T-helper 9 cell (primary cell): Measurements from ENCODE around the gene ROBO1.
"Not testable (repeated sequence)": the region's sequence is repeated elsewhere in the genome, so short reads cannot be mapped to it uniquely, and the experiment has no call there.

ENCODE experiments used
- DNase-seq: peaks from one replicate; pipeline ENCODE4 v3.0.0-alpha.2; 2020

The ROBO1 gene

GRCh38 chr3:78765671-78766485 is 1001.9 kb downstream of the ROBO1 start:
- DNase-seq = no peak

GRCh38 chr3:78764634-78765033 is 1003.2 kb downstream of the ROBO1 start:
- no peak for DNase-seq

- no peak for DNase-seq
Measured at GRCh38 chr3:78762121-78762520, 1005.7 kb downstream of the ROBO1 start.

GRCh38 chr3:78761126-78761525 is 1006.7 kb downstream of the ROBO1 start:
- no peak for DNase-seq

GRCh38 chr3:78757731-78758130 is 1010.1 kb downstream of the ROBO1 start:
- DNase-seq = no peak

GRCh38 chr3:78754066-78754743 is 1013.6 kb downstream of the ROBO1 start:
- DNase-seq = no peak

GRCh38 chr3:78751266-78751665 is 1016.5 kb downstream of the ROBO1 start:
- no peak for DNase-seq

GRCh38 chr3:78750291-78750690 is 1017.5 kb downstream of the ROBO1 start:
- not testable (repeated sequence) for DNase-seq

GRCh38 chr3:78749056-78749455 is 1018.7 kb downstream of the ROBO1 start:
- DNase-seq = no peak

- DNase-seq = no peak
Measured at GRCh38 chr3:78745847-78746246, 1022.0 kb downstream of the ROBO1 start.

GRCh38 chr3:78742491-78742890 is 1025.3 kb downstream of the ROBO1 start:
- DNase-seq = no peak

GRCh38 chr3:78742041-78742440 is 1025.8 kb downstream of the ROBO1 start:
- no peak for DNase-seq

GRCh38 chr3:78741066-78741645 is 1026.6 kb downstream of the ROBO1 start:
- no peak for DNase-seq

- DNase-seq = no peak
Measured at GRCh38 chr3:78738833-78739232, 1029.0 kb downstream of the ROBO1 start.

GRCh38 chr3:78737988-78738387 is 1029.8 kb downstream of the ROBO1 start:
- DNase-seq = no peak

GRCh38 chr3:78736863-78737262 is 1030.9 kb downstream of the ROBO1 start:
- no peak for DNase-seq

GRCh38 chr3:78734048-78734637 is 1033.7 kb downstream of the ROBO1 start:
- no peak for DNase-seq

- no peak for DNase-seq
Measured at GRCh38 chr3:78732893-78733292, 1034.9 kb downstream of the ROBO1 start.

- DNase-seq = no peak
Measured at GRCh38 chr3:78732471-78732870, 1035.3 kb downstream of the ROBO1 start.

- no peak for DNase-seq
Measured at GRCh38 chr3:78729946-78730345, 1037.9 kb downstream of the ROBO1 start.

- DNase-seq = no peak
Measured at GRCh38 chr3:78728406-78729145, 1039.2 kb downstream of the ROBO1 start.

GRCh38 chr3:78726545-78726944 is 1041.3 kb downstream of the ROBO1 start:
- no peak for DNase-seq
